Glutamatergic neuron (in vitro differentiated cells): ENCODE measurements around the gene NSMCE3. TPM values are rescaled to one million over a fixed set of nuclear protein-coding genes. Genes with fewer than 3 reads are reported as not detected.
A peak's percentile ranks its signal among the peaks of the same experiment; 100 is the strongest.

Experiments
- DNase-seq: peaks from one replicate; pipeline ENCODE4 v3.0.0; 2022
- H3K27ac Mint-ChIP-seq: one replicate; pipeline ENCODE4 v1.8.0; 2020; ENCODE audit warnings: mild to moderate bottlenecking, mixed read lengths, inconsistent platforms; ENCODE audit not compliant: unreplicated experiment
- H3K27me3 Mint-ChIP-seq: one replicate; pipeline ENCODE4 v1.8.0; 2020; ENCODE audit warnings: mild to moderate bottlenecking, moderate library complexity, mixed read lengths, inconsistent platforms; ENCODE audit not compliant: unreplicated experiment
- H3K36me3 Mint-ChIP-seq: one replicate; pipeline ENCODE4 v1.8.0; 2020; ENCODE audit warnings: mild to moderate bottlenecking, mixed read lengths, inconsistent platforms; ENCODE audit not compliant: unreplicated experiment
- H3K4me1 Mint-ChIP-seq: one replicate; pipeline ENCODE4 v1.8.0; 2020; ENCODE audit warnings: mild to moderate bottlenecking, low read depth, mixed read lengths, inconsistent platforms; ENCODE audit not compliant: unreplicated experiment
- H3K4me3 Mint-ChIP-seq: one replicate; pipeline ENCODE4 v1.8.0; 2020; ENCODE audit warnings: mild to moderate bottlenecking, mixed read lengths, inconsistent platforms; ENCODE audit not compliant: unreplicated experiment
- H3K9me3 Mint-ChIP-seq: one replicate; pipeline ENCODE4 v1.8.0; 2020; ENCODE audit warnings: mild to moderate bottlenecking, moderate library complexity, mixed read lengths, inconsistent platforms; ENCODE audit not compliant: unreplicated experiment
- CTCF ChIP-seq: fragments of 200-600 bp; sonication (generic); IDR thresholded peaks from one replicate; pipeline ENCODE4 v1.5.0; 2021; ENCODE audit not compliant: partially characterized antibody, unreplicated experiment
- total RNA-seq: library from RNA; stranded (reverse); fragmentation: NEBNext Ultra II Directional; extraction: Animal tissue kit (Norgen Biotek cat#: 25700); gene quantifications from one replicate; pipeline ENCODE4 v1.2.1, GENCODE V29; 2021; ENCODE audit not compliant: unreplicated experiment

Gene NSMCE3
- total RNA-seq, 1 donor from 2014 or later: 6.5 TPM

- H3K27me3 Mint-ChIP-seq: peaks cover 5% of the 10 kb centered on the region
- H3K4me3 Mint-ChIP-seq: no peak overlapping the region
- no peaks in the 10 kb centered on the region for H3K36me3 Mint-ChIP-seq
- H3K4me1 Mint-ChIP-seq: no peaks in the 10 kb centered on the region
- DNase-seq: no peak
- H3K9me3 Mint-ChIP-seq: peaks cover 5% of the 10 kb centered on the region
- H3K27ac Mint-ChIP-seq: no peak overlapping the region
- TF ChIP-seq CTCF: no peak
Observed at GRCh38 chr15:29308299-29308698, 38.7 kb upstream of the NSMCE3 start.

GRCh38 chr15:29305556-29305955, 35.9 kb upstream of the NSMCE3 start:
- no peak for TF ChIP-seq CTCF
- Mint-ChIP-seq H3K27me3 (peaks cover 5% of the 10 kb centered on the region), H3K4me1 (no peaks in the 10 kb centered on the region), H3K36me3 (no peaks in the 10 kb centered on the region), H3K4me3 (no peak overlapping the region), H3K9me3 (peaks cover 5% of the 10 kb centered on the region), H3K27ac (peak overlapping the region; percentile 65)
- no peak for DNase-seq

GRCh38 chr15:29302871-29303270, 33.2 kb upstream of the NSMCE3 start:
- H3K4me1 Mint-ChIP-seq: no peaks in the 10 kb centered on the region
- TF ChIP-seq CTCF: no peak
- DNase-seq: no peak
- H3K4me3 Mint-ChIP-seq: no peak overlapping the region
- H3K9me3 Mint-ChIP-seq: peaks cover 2% of the 10 kb centered on the region
- peaks cover 7% of the 10 kb centered on the region for H3K27me3 Mint-ChIP-seq
- no peak overlapping the region for H3K27ac Mint-ChIP-seq
- H3K36me3 Mint-ChIP-seq: no peaks in the 10 kb centered on the region

GRCh38 chr15:29299784-29300183, 30.2 kb upstream of the NSMCE3 start:
- no peak for DNase-seq
- H3K9me3 Mint-ChIP-seq: no peaks in the 10 kb centered on the region

GRCh38 chr15:29299331-29299730, 29.7 kb upstream of the NSMCE3 start:
- Mint-ChIP-seq H3K9me3 (no peaks in the 10 kb centered on the region), H3K4me3 (no peak overlapping the region), H3K4me1 (peaks cover 5% of the 10 kb centered on the region), H3K27ac (no peak overlapping the region), H3K27me3 (peaks cover 2% of the 10 kb centered on the region), H3K36me3 (no peaks in the 10 kb centered on the region)
- TF ChIP-seq CTCF: no peak
- DNase-seq: no peak

More at GRCh38 chr15:29299784-29300183, 30.2 kb upstream of the NSMCE3 start:
- Mint-ChIP-seq H3K27me3 (peaks cover 2% of the 10 kb centered on the region), H3K27ac (no peak overlapping the region), H3K36me3 (no peaks in the 10 kb centered on the region), H3K4me1 (peaks cover 5% of the 10 kb centered on the region), H3K4me3 (no peak overlapping the region)
- no peak for TF ChIP-seq CTCF
